A549 (cell line): ENCODE data around the gene KIF13A.

Experiments
- EP300 ChIP-seq, 2 experiments: fragments of >200 bp; sonication (Bioruptor Twin); formaldehyde crosslinking; IDR thresholded peaks; 2 replicates in 1 of 2; 3 replicates in 1 of 2; pipeline ENCODE4 v1.6.1; 2016 to 2017
- JUN ChIP-seq, 2 experiments: fragments of >200 bp; sonication (Bioruptor Twin); formaldehyde crosslinking; IDR thresholded peaks; 2 replicates in 1 of 2; 3 replicates in 1 of 2; pipeline ENCODE4 v1.6.1; 2016 to 2017
- POLR2A ChIP-seq: IDR thresholded peaks from 2 replicates; pipeline ENCODE4 v1.6.1; 2012; ENCODE audit warnings: mild to moderate bottlenecking, low read length
- RAD21 ChIP-seq, 2 experiments: fragments of >200 bp in 1 of 2; sonication (Bioruptor Twin) in 1 of 2; formaldehyde crosslinking in 1 of 2; IDR thresholded peaks in 1 of 2; conservative IDR thresholded peaks in 1 of 2; 2 replicates in 1 of 2; 3 replicates in 1 of 2; pipeline ENCODE4 v1.6.1; 2012 to 2018; ENCODE audit warnings: inconsistent platforms in 1 of 2
- REST ChIP-seq: fragments of 200-600 bp; sonication (generic); IDR thresholded peaks from 2 replicates; pipeline ENCODE4 v1.6.1; 2016; ENCODE audit warnings: antibody characterized with exemption, mild to moderate bottlenecking, moderate library complexity
- TF ChIP-seq, protein P1 (sequence below): fragments of >200 bp; sonication (Bioruptor Twin); formaldehyde crosslinking; IDR thresholded peaks from 3 replicates; pipeline ENCODE4 v1.5.1; 2016
- TF ChIP-seq, protein P2 (sequence below): IDR thresholded peaks from 2 replicates; pipeline ENCODE4 v1.6.1; 2012
- TF ChIP-seq, protein P3 (sequence below): IDR thresholded peaks from 2 replicates; pipeline ENCODE4 v1.6.1; 2012
- TF ChIP-seq, protein P4 (sequence below): fragments of >200 bp; sonication (Bioruptor Twin); formaldehyde crosslinking; IDR thresholded peaks from 3 replicates; pipeline ENCODE4 v1.6.1; 2016

DNA sequence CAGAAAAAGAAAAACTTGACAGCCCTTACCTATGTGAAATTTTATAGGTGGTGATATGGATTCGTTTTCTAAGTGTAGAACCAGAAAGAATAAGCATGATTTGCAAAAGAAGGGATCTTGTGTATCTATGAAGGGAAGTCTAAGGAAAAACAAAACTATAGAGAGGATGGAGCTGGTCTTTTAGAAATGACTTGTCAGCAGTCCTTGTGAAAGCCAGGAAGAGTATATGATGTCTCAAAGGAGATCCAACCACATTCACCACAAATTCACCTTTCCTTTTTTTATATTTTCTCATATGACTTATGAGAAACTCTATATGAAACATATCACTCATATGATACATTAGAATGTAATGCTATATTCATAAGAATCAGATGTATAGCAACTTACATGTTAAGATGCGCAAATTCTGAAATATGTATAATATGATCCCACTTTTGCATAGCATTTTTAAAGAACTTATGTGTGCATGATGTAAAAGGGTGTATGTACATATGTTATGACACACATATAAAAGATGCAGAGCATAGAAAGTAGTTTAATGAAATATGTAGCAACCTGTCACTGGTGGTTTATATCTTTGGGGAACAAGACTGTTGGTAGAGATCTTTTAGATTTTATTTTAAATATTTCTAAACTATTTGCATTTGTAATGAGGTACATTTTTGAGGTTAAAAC, 188.8 kb downstream of the KIF13A start:
- TF ChIP-seq REST, result no peak
- no peak for TF ChIP-seq RAD21 (conservative IDR thresholded peaks at IDR 0.05 in 1 of 2, IDR thresholded peaks at IDR 0.05 in 1 of 2)
- TF ChIP-seq, protein P1, sequence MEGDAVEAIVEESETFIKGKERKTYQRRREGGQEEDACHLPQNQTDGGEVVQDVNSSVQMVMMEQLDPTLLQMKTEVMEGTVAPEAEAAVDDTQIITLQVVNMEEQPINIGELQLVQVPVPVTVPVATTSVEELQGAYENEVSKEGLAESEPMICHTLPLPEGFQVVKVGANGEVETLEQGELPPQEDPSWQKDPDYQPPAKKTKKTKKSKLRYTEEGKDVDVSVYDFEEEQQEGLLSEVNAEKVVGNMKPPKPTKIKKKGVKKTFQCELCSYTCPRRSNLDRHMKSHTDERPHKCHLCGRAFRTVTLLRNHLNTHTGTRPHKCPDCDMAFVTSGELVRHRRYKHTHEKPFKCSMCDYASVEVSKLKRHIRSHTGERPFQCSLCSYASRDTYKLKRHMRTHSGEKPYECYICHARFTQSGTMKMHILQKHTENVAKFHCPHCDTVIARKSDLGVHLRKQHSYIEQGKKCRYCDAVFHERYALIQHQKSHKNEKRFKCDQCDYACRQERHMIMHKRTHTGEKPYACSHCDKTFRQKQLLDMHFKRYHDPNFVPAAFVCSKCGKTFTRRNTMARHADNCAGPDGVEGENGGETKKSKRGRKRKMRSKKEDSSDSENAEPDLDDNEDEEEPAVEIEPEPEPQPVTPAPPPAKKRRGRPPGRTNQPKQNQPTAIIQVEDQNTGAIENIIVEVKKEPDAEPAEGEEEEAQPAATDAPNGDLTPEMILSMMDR, result no peak
- TF ChIP-seq POLR2A, result no peak
- TF ChIP-seq EP300 (IDR thresholded peaks at IDR 0.05), result no peak
- TF ChIP-seq, protein P2, sequence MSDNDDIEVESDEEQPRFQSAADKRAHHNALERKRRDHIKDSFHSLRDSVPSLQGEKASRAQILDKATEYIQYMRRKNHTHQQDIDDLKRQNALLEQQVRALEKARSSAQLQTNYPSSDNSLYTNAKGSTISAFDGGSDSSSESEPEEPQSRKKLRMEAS, result no peak
- TF ChIP-seq, protein P3, sequence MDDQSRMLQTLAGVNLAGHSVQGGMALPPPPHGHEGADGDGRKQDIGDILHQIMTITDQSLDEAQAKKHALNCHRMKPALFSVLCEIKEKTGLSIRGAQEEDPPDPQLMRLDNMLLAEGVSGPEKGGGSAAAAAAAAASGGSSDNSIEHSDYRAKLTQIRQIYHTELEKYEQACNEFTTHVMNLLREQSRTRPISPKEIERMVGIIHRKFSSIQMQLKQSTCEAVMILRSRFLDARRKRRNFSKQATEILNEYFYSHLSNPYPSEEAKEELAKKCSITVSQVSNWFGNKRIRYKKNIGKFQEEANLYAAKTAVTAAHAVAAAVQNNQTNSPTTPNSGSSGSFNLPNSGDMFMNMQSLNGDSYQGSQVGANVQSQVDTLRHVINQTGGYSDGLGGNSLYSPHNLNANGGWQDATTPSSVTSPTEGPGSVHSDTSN, result no peak
- TF ChIP-seq, protein P4, sequence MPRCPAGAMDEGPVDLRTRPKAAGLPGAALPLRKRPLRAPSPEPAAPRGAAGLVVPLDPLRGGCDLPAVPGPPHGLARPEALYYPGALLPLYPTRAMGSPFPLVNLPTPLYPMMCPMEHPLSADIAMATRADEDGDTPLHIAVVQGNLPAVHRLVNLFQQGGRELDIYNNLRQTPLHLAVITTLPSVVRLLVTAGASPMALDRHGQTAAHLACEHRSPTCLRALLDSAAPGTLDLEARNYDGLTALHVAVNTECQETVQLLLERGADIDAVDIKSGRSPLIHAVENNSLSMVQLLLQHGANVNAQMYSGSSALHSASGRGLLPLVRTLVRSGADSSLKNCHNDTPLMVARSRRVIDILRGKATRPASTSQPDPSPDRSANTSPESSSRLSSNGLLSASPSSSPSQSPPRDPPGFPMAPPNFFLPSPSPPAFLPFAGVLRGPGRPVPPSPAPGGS, result no peak
- TF ChIP-seq JUN (IDR thresholded peaks at IDR 0.05), result no peak
